NCI-H526 (cell line): Measurements from ENCODE around the gene CIRBP.

Experiments used
- DNase-seq, 2 experiments: peaks; one replicate each; lab custom pipeline; 2025; lab: John Stamatoyannopoulos, UW

Gene CIRBP

DNA sequence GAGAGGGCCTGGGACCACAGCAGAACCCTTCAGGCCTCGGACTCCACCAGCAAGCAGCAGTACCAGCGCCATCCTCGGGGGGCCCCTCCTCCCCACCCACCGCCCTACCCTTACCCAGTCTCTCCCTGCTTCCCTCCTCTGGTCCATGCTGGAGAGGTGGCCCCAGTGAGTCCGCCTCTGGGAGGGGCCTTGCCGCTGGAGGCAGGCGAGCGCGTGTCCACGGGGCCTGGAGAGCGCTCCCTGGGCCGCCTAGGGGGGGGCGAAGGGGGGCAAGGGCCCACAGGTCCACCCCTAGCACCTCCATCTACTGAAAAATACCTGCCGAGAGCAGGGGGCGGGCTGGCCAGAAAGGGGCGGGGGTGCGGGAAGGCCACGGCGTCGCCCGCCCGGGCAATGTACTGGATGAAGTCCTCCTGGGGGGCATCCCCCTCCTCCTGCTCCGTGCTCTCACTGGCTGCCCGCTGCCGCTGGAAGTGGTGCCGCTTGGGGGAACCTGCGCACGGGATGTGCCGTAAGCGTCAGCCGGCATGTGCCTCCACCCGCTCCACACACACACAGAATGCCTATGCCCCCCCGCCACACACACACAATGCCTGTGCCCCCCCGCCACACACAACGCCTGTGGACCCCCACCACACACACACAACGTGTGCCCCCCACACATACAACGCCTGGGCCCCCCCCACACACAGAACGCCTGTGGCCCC lies 38.2 kb upstream of the CIRBP start:
- no peak for DNase-seq

DNA sequence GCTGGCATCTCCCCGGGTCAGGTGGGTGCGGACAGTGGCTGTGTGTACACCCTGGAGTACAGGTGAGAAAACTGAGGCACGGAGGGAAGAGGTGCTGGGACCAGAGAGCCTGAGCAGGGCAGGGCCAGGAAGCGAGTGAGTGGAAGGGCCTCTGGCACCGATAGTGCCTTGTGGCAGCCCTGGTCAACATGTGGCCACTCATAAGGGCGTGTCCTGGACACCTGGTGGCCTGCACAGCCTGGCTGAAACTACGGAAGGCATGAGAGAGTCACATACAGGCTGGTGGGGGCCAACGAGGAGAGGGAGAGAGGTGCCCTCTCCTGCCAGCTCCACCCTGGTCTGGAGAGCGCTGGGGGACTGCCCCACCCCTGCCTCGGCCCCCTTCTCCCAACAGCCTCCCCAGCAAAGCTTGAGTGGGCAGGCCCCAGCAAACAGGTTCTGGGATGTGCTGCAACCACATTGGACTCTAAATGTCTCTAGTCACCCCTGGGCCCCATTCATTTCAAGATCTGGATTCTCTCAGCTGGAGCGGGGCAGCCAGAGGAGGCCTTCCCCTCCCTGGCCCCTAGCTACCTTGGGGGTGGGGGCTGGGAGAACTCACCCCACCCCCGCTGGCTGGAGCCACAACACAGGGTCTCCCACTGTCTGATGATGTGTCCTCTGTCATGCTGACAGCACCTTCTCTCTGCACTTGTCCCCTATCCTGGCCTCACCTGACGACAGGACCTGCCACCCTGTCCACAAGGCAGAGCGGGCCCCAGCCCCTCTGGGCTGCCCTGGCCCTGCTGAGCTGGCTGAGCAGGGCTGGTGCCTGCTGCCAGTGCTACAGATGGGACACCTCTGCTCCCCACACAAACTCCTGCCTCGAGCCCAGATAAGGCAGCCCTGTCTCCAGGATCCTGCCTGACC lies 37.1 kb upstream of the CIRBP start:
- DNase-seq = no peak

DNA sequence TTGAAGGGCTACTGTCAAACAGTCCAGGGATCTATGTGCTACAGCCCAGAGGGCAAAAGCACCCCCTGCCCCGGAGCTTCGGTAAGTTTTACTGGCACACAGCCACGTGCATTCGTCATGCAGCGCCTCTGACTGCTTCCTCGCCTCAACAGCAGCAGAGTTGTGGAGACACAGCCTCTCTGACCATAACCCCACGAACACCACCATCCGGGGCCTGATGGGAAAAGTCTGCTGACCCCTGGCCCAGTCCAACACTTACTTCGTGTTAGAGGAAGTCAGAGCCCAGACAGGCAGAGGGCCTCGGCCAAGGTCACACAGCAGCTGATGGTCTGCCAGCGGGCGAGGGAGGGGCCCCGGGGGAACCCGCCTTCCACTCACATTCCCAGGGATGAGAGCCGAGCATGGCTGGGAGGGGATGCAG lies 36.5 kb upstream of the CIRBP start:
- no peak for DNase-seq

DNA sequence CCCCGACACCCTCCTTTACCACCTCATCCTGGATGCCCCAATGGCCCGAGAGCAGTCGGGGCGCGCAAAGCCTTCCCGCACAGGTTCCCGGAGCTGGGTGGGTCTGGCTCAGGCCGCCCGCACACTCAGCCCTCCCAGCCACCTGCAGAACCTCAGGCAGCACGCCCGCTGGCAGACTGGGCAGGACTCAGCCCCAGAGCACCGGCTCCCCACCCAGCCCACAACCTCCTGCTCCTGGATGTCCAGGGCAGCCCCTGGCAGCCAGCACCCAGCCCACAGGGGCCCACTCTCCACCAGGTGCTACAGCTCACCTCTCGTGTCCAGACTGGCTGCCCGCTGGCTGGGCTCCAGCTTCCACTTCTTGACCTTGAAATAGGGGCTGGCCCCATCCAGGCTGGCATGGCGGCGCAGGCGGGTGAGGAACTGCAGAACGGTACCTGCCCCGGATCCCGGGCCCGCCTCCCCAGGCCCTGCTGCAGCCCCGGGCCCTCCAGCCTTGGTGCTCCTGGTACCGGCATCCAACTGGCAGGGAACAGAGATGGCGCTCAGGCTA lies 35.9 kb upstream of the CIRBP start:
- DNase-seq = no peak

DNA sequence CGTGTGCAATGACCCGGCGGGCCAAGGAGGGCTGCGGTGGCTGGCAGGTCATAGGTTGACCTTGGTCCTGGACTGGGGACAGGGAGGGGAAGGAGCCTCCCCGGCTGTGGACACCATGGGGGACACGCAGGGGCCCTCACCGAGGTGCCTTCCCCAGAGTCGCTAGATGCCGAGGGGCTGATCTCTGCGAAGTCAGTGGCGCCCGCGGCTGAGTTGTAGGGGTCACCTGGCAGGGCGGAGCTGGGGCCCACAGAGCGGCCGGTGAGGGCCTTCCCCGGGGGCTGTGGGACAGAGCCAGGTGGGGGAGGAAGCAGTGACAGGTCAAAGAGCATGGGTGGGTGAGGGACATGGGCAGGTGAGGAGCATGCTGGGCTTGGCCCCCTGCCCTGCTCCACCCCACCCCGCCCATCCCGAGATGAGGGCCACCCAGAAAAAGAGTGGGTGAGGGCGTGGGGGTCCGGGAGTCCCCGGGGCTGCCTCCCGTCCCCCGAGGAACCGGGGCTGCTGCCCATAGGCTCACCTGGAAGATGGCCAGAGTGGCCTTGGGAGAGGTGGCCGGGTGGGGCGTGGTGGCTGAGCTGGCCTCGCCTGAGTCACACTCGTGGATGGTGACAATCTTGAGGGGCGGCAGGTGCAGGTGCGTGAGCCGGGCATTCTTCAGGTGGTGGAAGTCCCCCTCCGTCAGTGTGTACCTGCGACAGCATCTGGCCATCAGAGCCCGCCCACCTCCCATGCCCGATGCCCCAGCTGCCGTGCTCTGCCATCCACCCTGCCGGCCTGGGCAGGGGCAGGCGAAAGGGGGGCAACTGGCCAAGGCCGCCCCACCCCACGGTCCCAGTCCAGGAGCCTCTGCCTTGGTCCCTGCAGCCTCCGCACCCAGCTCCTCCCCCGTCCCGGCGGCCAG lies 34.8 kb upstream of the CIRBP start:
- no peak for DNase-seq

DNA sequence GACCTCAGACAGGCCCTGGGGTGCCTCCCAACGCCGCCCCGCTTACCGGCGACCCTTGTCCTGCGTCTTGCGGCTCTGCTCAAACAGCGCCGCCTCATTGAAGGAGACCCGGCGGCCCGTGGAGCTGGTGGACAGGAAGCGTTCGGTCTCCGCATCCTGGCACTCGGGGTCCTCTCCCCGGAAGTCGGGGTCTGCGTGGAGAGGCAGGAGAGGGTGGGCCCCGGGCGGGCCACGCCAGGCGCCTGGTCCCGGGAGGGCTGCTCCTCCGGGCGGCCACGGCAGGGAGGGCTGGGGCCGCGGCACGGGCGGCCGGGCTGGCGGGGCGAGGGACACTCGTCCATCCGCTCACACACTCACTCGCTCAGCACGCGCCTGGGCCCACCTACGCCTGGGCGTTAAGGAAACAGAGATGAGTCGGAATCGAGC lies 34.2 kb upstream of the CIRBP start:
- no peak for DNase-seq

DNA sequence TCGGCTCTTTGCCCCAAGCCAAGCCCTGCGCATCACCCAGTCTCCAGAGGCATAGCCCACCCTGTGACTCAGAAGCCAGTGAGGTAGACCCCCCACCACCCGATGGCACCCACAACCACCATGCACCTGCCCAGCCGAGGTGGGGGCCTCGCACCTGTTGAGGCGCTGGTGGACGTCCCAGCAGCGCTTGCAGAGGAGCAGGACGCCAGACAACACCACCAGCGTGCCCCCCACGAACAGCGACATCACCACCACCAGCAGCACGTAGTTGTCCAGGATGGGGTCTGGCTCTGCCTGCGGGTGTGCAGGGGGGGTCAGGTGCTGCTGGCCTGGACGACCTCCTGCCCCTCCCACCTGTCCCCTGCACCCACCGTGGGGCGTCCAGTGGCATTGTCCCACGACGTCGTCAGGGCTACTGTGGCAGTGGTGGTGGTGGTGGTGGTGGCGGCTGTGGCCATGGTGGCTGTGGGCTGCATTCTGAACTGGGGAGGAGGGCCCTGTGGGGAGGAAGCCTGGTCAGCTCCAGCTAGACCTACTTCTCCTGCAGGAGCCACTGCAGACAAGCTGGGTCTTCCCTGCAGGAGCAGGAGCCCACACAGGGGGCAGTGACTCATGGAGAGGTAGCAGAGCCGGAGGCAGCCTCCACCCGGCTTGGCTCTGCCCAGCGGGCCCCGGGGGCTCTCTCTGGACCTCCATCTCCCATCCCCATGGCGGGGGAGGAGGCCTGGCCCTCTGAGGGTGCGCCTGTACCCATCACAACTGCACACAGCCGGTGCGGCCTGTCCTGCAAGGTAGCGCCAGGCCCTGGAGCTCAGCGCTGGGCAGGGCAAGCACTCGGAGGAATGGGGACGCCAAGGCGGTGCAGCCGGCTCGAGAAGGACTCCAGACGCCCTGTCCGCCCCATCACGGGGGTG lies 33.2 kb upstream of the CIRBP start:
- DNase-seq = peak in 1 of 2 experiments; percentile 43

DNA sequence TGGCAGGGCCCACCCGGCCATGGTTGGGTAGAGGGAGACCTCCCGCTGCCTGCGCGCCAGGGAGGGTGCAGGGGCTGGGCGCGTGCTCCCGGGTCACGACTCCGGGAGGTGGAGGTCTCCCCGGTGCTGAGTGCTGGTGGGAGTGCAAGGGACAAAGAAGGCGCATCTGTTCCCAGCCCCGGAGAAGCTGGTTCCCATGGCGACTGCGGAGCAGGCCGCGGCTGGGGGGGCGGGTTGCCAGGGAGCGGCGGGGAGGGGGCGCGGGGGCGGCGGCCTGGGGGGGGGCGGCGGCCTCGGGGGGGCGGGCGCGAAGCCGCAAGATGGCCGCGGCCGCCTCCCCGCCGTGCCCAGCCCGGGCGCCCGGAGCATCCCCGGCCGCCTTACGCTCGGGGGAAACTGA lies 32.6 kb upstream of the CIRBP start:
- DNase-seq = no peak

DNA sequence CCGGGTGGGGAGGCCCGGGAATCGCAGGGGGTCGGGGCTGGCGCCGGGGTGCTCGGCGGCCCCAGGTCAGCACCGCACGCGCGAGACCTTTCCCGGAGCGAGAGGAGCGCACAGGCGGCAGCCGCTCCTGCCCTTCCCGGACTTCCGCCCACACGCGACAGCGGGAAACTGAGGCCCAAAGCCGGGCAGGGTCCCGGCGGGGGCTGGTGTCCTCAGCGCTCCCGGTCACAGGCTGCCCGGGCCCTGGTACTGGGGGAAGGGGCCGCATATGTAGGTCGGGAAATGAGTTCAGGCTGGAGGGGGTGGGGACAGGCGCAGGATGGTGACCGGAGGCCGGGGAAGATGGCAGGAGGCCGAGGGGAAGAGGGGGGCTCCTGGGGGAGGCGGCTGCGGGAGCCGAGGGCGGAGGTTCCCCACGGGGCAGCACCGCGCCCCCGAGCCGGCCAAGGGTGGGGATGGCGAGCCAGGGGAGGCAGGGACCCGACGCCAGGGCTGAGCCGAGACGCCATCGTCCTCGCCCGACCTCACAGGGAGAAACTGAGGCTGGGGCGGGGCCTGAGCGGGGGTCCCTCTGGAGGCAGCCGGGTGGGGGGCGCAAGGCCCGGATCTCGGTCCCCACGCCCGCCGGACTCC lies 32.0 kb upstream of the CIRBP start:
- DNase-seq = peak in 1 of 2 experiments; percentile 29

DNA sequence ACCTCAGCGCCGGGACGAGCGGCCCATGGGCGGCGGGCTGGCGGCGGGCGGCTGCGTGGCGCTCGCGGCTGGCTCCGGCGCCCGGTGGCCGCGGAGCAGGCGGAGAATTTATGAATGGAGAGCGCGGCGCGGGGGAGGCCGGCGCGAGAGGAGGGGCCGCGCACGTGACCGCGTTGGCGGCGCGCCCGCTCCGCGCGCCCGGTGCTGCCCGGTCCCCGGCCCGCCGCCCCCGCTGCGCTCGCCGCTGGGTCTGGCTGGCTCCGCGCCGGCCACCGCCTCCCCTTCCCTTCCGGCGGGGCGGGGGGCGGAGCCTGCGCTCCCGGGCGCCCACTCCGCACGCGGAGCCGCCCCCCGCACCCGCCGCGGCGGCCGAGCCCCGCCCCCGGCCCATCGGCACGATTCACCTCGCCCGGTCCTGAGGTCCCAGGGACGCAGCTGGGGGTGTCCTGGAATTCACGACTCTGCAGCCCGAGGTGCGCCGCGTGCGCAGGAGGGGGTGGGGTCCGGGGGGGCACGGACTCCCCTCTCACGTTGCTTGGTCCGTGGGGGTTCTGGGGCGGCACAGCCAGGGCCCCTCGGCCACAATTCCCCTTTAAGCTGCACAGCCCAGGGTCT lies 31.3 kb upstream of the CIRBP start, which contains the start of gene CBARP:
TSS of gene CBARP (minus strand) at position 252 of the 615 bp plus-strand sequence. CDS start 1,905 bp downstream, outside the sequence.
- DNase-seq = peak in 1 of 2 experiments; percentile 56

DNA sequence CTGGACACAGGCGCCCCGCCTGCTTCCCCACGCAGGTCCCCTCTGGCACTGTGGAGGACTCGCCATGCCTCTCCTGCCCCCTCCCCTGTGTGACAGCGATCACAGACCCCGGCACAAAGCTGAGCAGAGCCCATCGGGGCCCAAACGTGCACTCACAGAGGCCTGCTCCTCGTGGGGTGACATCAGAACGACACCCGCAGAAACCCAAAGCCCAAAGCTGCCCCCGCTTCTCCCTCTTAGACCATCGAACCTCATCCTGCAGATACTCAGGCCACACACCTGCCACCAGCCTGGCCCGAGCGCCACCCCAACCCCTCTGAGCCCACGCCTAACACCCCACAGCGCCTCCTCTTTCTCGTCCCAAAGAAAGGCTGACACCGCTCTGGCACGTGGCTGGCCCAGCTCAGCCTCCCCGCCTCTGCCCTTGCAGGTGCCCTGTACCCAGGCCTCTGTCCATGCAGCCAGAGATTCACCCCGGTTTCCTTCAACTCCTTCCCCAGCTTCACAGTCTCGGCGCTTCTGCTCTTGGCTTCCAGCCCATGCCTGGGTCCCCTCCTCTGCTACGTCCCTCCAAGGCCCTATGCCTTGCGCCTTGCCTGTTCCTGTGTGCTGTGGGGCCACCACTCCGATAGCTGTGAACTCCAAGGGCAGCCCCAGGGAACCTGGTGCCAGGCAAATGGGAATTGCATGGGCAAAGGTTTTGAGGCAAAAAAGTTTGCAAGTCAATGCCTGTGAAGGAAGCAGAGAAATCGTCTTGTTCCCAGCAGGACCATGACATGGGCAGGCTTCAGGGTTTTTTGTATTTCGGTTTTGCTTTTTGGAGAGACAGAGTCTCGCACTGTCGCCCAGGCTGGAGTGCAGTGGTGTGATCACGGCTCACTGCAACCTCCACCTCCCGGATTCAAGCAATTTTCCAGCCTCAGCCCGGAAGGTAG lies 30.5 kb upstream of the CIRBP start:
- no peak for DNase-seq

DNA sequence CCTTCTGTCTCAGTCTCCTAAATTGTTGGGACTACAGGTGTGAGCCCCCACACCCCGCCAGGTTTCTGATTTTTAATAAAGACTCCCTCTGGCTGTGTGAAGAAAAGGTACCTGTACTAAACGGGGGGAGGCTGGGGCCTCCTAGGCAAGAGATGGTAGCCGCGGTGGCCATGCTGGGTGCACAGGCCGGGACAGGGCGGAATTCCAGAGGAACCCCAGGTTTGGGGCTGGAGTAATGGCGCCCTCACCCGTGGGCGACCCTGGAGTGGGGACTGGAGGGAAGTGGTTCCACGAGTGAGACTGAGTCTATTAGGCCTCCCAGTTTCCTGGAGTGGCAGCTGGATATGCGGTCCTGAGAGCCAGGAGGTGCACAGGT lies 29.7 kb upstream of the CIRBP start:
- no peak for DNase-seq

DNA sequence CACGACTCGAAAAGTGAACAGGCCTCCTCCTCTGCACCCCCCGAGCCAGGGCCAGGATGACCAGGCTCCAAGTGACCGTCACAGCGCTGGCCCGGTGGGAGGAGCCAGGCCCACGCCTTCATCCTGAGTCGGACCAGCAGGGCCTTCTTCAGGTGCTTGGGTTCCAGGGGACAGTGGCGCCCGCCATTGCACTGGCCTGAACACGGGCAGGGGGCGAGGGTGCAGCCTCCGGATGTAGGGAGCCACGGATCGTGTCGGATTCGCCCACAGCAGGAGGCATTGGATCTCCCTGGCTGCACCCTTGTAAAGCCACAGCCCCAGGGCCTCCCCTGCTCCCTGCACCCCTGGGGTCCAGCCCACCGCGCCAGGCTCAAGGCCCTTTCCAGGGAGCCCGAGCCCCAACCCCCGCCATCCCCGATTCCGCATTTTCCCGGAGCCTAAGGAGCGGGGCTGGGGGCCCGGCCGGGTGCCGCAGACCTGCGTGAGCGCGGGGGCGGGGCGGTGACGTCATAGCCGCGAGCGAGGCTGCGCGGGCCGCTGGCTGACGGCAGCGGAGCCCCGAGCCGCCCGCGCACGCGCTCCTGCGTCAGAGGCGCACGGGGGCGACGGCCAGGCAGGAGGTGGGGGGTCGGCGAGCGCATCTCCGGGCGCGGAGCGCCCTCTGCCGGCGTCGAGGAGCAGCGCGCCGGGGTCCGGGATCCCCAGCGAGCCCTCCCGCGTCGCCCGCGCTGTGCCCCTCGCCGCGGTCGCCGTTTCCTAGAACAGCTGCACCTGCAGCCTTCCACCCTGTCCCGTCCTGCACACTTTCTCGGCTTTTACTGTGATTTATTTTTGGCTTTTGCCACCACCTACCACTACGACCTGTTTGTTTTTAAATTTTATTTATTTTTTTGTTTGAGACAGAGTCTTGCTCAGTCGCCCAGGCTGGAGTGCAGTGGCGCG lies 29.1 kb upstream of the CIRBP start:
- peak in 1 of 2 experiments; percentile 90 for DNase-seq

DNA sequence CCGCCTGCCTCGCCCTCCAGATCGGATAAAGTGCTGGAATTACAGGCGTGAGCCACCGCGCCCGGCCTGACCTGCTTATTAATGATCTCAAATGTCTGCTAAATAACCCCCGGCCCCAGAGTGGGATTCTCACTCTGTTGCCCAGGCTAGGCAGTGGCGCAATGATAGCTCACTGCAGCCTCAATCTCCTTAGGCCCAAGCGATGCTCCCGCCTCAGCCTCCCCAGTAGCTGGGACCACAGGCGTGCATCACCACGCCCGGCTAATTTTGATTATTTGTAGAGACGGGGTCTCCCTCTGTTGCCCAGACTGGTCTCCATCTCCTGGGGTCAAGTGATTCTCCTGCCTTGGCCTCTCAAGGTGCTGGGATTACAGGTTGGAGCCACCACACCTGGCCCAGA lies 28.2 kb upstream of the CIRBP start:
- no peak for DNase-seq

DNA sequence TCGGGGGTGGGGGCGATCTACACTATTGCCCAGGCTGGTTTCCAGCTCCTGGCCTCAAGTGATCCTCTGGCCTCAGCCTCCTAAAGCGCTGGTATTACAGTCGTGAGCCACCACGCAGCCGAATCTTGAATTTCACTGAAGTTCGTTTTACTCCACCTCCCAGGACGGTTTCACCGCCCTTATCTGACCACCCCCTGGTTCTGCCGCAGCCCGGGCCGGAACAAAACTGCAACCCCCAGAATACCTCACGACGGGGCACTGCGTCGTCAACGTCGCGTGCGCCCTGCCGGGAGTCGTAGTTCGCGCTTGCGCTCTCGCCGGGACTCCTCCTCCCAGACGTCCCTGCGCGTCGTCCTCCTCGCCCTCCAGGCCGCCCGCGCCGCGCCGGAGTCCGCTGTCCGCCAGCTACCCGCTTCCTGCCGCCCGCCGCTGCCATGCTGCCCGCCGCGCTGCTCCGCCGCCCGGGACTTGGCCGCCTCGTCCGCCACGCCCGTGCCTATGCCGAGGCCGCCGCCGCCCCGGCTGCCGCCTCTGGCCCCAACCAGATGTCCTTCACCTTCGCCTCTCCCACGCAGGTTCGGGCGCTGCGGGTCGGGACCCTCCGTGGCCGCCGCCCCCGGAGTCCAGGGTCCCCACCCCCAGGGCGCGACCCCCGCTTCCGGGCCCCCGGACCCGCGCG lies 27.6 kb upstream of the CIRBP start, which contains the start of gene ATP5F1D:
TSS of gene ATP5F1D (plus strand) at position 335 of the 679 bp plus-strand sequence. CDS start at position 435, 100 bp downstream.
- peak; percentile 63 to 93 for DNase-seq
